ENCODE measurements around the gene GPR107.

Gene GPR107

GRCh38 chr9:130138791-130139190 is 85.1 kb downstream of the GPR107 start:
- DNase-seq, result no peak

GRCh38 chr9:130139251-130139650 is 85.5 kb downstream of the GPR107 start:
- DNase-seq, result no peak

- no peak for DNase-seq
Observed at GRCh38 chr9:130140706-130141105, 87.0 kb downstream of the GPR107 start.

GRCh38 chr9:130142056-130142455 is 88.3 kb downstream of the GPR107 start:
- no peak for DNase-seq

- DNase-seq, result no peak
Observed at GRCh38 chr9:130142641-130143040, 88.9 kb downstream of the GPR107 start.

- DNase-seq, result no peak
Observed at GRCh38 chr9:130143279-130143893, 89.7 kb downstream of the GPR107 start.

GRCh38 chr9:130143958-130144366 is 90.3 kb downstream of the GPR107 start:
- no peak for DNase-seq

- DNase-seq, result no peak
Observed at GRCh38 chr9:130144703-130145102, 91.0 kb downstream of the GPR107 start.

GRCh38 chr9:130145658-130146057 is 92.0 kb downstream of the GPR107 start:
- DNase-seq, result no peak

- DNase-seq, result no peak
Observed at GRCh38 chr9:130147198-130147597, 93.5 kb downstream of the GPR107 start.

- no peak for DNase-seq
Observed at GRCh38 chr9:130147910-130148309, 94.2 kb downstream of the GPR107 start.

GRCh38 chr9:130149031-130149430 is 95.3 kb downstream of the GPR107 start:
- no peak for DNase-seq

- no peak for DNase-seq
Observed at GRCh38 chr9:130149654-130150286, 96.1 kb downstream of the GPR107 start.

GRCh38 chr9:130150779-130151382 is 97.2 kb downstream of the GPR107 start:
- DNase-seq, result no peak

- DNase-seq, result no peak
Observed at GRCh38 chr9:130154816-130155215, 101.1 kb downstream of the GPR107 start.

- DNase-seq, result no peak
Observed at GRCh38 chr9:130155647-130156046, 101.9 kb downstream of the GPR107 start.

- DNase-seq, result no peak
Observed at GRCh38 chr9:130156672-130157071, 103.0 kb downstream of the GPR107 start.

- no peak for DNase-seq
Observed at GRCh38 chr9:130157079-130157478, 103.4 kb downstream of the GPR107 start.

GRCh38 chr9:130158001-130158400 is 104.3 kb downstream of the GPR107 start:
- DNase-seq, result no peak

GRCh38 chr9:130159057-130159456 is 105.4 kb downstream of the GPR107 start:
- DNase-seq, result no peak

GRCh38 chr9:130159915-130160670 is 106.4 kb downstream of the GPR107 start:
- no peak for DNase-seq

- DNase-seq, result no peak
Observed at GRCh38 chr9:130160862-130161470, 107.3 kb downstream of the GPR107 start.

GRCh38 chr9:130165579-130165978 is 111.9 kb downstream of the GPR107 start:
- no peak for DNase-seq

Data from central memory CD4-positive, alpha-beta T cell (primary cell).